ENCODE data around the gene WRNIP1.

The WRNIP1 gene

GRCh38 chr6:2807342-2808090, 42.3 kb downstream of the WRNIP1 start:
- DNase-seq = no peak

GRCh38 chr6:2809015-2809414, 43.8 kb downstream of the WRNIP1 start:
- no peak for DNase-seq

GRCh38 chr6:2810092-2810671, 45.0 kb downstream of the WRNIP1 start:
- DNase-seq = no peak

- DNase-seq = no peak
Measured at GRCh38 chr6:2812695-2813094, 47.5 kb downstream of the WRNIP1 start.

GRCh38 chr6:2816158-2816557, 51.0 kb downstream of the WRNIP1 start:
- no peak for DNase-seq

- DNase-seq = no peak
Measured at GRCh38 chr6:2817903-2818443, 52.8 kb downstream of the WRNIP1 start.

GRCh38 chr6:2818593-2818992, 53.4 kb downstream of the WRNIP1 start:
- DNase-seq = no peak

- no peak for DNase-seq
Measured at GRCh38 chr6:2819115-2819514, 53.9 kb downstream of the WRNIP1 start.

GRCh38 chr6:2819978-2820377, 54.8 kb downstream of the WRNIP1 start:
- DNase-seq = no peak

- DNase-seq = peak in 1 of 5 donors; percentile 13
Measured at GRCh38 chr6:2820415-2820814, 55.2 kb downstream of the WRNIP1 start.

- DNase-seq = no peak
Measured at GRCh38 chr6:2821554-2821953, 56.4 kb downstream of the WRNIP1 start.

GRCh38 chr6:2823104-2823850, 58.1 kb downstream of the WRNIP1 start:
- no peak for DNase-seq

GRCh38 chr6:2826131-2826530, 60.9 kb downstream of the WRNIP1 start:
- DNase-seq = no peak

- no peak for DNase-seq
Measured at GRCh38 chr6:2827142-2827541, 61.9 kb downstream of the WRNIP1 start.

- no peak for DNase-seq
Measured at GRCh38 chr6:2828629-2829028, 63.4 kb downstream of the WRNIP1 start.

GRCh38 chr6:2829253-2829652, 64.1 kb downstream of the WRNIP1 start:
- no peak for DNase-seq

- no peak for DNase-seq
Measured at GRCh38 chr6:2830183-2830582, 65.0 kb downstream of the WRNIP1 start.

GRCh38 chr6:2831392-2831791, 66.2 kb downstream of the WRNIP1 start:
- no peak for DNase-seq

GRCh38 chr6:2834262-2834661, 69.1 kb downstream of the WRNIP1 start:
- no peak for DNase-seq

Data from T-helper 1 cell (primary cell).